Measurements from ENCODE around the gene RALGPS1.
A peak's percentile ranks its signal among the peaks of the same experiment; 100 is the strongest.

Gene RALGPS1

DNA sequence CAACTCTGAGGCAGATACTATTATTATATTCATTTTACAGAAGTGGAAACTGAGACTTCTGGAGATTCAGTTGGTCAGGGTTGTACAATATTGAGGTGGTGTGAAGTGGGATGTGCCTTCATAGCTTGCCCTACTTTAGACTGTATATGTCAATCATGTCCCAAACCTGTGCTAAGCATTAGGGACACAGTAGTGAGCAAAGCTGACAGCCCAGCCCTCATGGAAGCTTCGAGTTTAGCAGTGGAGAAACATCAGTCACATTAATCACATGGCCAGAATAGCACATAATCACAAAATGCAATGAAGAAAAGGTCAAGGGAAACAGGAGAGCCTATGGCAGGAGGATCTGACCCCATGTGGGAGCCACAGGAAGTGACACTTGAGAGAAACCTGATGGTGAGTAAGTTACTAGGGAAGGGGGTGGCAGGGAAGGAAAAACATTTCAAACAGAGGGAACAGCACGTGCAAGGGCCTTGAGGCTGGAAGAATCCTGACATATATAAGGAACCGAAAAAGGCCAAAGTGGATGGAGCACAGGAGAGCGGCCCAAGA is 20.5 kb upstream of the RALGPS1 start:
- Histone ChIP-seq H3K27ac (no peak overlapping the region), H3K4me3 (no peak overlapping the region)

DNA sequence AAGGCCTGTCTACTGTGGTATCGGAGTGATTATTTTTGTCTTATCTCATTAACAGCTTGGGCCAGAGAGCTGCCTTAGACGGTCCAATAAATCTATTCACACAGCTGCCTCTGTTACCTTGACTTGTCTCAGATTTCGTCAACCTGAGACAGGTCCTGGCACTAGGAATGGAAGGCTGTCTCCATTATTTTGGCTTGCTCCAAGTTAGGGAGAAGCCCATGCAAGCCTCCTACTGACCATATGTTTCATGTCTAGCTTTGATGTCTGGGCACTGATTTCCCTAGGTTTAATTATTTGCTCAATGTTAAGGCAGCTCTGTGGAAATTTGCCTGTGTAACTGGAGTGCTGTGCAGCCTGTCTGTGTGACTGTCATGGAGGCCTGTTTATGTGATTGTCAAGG is 12.4 kb upstream of the RALGPS1 start:
- no peak overlapping the region for H3K27ac ChIP-seq
- H3K4me3 ChIP-seq = no peak overlapping the region

DNA sequence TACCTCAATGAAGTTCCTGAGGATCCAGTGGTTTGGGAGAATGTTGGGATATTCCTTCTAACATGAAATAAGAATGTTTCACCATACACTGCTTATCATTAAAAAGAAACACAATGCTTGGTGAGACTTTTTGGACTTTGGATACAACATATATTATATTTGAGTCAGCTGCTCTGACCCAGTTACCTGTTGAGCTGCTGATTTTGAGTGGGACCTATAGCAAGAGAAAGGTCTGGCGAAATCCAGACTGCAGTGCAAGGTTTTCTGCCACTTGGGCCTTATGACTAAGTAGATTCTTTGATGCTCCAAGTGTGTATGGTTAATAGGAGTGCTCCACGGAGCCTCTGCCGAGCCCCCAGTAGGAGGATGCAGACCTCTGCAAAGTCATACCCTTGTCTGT is 10.0 kb upstream of the RALGPS1 start:
- Histone ChIP-seq H3K27ac (no peak overlapping the region), H3K4me3 (no peak overlapping the region)

DNA sequence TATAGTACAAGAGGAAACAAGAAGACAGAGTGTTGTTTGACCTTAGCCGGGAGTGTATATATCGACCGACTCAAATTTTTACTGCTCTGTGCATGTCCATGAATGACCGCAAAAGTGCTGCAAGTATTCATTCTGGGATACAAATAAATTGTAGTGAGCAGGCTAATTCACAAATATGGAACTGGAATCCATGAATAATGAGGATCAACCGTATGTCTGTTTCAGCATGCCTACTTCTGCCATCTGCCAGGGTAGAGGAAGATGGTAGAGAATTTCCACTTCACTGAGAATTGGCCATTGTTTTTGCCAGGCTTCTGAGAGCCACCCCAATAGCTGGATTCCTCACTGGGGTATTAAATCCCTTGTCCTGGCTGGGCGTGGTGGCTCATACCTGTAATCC is 8.5 kb upstream of the RALGPS1 start:
- no peak overlapping the region for H3K27ac ChIP-seq

DNA sequence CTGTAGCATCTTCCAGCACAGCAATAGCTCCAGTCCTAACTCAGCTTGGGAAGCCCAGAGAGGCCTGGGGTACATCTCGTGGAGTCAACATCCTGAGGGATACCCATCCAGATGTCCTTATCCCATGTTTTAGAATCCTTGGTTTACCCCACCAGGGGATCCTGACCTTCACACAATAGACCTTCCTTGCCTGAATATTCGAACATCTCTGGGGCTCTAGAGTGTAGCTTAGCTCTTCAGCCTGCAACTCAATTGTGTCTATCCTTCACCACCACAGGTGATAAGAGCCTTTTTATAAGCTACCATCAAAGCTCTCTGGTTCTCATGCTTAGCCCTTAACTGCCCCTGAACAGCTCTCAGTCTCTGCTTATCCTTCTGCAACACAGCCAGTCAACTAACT is 7.5 kb upstream of the RALGPS1 start:
- H3K27ac ChIP-seq = no peak overlapping the region
- H3K4me3 ChIP-seq = no peak overlapping the region

More for the DNA sequence above, 8.5 kb upstream of the RALGPS1 start:
- H3K4me3 ChIP-seq = no peak overlapping the region

DNA sequence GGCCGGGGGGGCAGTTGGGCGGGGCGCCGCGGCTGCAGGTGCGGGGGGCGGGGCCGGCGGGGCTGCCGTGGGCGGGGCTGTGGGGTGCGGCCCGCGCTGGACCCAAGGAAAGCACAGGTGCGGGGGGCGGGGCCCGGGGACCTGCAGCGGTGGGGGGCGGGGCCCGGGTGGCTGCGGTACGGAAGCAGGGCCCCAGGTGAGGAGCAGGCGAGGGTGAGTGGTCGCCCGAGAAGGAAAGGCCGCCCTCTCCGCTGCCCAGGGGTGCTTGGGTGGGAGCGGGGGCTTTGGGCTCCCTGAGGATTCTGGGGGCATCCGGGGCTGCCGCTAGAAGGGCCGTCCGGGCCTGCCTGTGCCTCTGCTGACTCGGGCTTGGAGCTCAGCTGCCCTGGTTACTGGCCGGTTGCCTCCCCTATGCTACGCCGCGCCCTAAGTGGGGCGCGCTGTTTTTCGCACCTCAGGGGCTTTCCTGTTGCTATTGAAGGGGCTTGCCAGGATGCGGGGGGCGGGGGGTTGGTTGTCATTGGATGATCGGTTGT is 767 bp downstream of the RALGPS1 start:
- peak overlapping the region; percentile 30 to 76 (median 55) for H3K4me3 ChIP-seq
- peak overlapping the region in 3 of 21 experiments; percentile 45 to 83 (median 61) for H3K27ac ChIP-seq

DNA sequence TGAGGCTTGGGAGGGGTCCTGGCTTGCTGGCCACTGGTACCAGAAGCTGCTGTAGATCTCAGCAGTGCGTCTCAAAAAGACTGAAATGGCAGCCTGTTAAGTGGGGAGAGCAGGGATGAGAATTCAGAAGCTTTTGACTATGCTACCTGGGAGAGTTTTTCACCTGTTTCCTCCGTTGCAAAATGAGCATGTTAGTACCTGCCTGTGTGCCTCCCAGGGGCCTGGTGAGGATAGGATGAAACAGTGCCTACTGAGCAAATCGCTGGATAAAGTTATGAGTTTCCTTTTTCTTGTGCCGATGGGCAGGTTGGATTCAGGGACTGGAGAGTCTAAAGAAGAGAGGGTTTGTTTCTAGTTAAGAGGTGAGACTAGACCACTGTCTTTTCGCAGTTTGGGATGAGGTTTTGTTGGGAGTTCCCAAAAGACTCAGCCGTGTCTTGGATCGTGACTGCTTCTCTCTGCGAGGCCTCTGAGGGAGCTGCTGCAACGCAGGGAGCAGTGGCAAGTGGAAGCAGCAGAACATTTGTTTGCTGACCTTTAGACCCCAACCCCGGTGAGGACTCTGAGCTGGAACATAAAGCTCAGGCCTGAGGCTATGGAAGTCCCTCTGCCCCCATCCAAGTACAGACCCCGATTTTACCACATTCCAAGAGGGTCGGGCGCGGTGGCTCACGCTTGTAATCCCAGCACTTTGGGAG is 1.4 kb downstream of the RALGPS1 start:
- Histone ChIP-seq H3K27ac (peak overlapping the region in 3 of 21 experiments; percentile 45 to 83 (median 61)), H3K4me3 (peak overlapping the region in 5 of 7 experiments; percentile 30 to 76 (median 58))

DNA sequence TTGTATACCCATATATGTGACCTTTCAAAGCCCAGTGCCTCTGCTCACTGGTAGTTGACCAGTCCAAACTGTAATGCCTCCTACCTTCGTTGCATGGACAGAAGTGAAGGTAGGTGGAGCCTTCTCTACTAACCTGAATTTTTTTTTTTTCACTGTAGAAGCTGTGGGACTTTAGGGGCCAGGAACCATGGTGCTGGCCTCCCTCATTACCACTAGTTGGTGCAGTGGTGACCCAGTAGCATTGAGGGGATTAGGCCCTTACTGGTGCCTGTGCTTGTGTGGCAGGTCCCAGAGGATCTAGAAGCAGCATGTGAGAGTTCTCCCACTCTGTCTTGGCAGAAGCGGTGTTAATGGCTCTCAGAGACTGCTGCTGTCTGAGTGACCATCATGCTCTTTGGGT is 2.3 kb downstream of the RALGPS1 start:
- no peak overlapping the region for H3K27ac ChIP-seq
- no peak overlapping the region for H3K4me3 ChIP-seq

DNA sequence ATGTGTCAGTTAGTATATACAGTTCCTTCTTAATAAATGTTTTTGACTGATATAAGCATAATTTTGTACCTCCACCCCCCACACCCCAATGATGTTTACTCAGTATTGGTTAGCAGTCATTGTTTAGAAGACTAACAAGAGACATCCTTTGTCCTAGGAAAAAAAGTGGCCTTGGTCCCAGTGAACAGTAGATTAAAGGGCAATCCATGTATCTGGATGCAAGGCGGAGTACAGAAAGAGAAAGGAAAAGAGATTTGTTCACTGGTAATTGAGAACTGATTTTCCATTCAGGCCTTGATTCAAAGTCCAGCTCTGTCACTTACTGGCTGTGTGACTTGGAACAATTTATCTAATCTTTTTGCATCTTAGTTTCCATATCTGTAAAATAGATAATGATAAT is 4.6 kb downstream of the RALGPS1 start:
- Histone ChIP-seq H3K4me3 (no peak overlapping the region), H3K27ac (no peak overlapping the region)

DNA sequence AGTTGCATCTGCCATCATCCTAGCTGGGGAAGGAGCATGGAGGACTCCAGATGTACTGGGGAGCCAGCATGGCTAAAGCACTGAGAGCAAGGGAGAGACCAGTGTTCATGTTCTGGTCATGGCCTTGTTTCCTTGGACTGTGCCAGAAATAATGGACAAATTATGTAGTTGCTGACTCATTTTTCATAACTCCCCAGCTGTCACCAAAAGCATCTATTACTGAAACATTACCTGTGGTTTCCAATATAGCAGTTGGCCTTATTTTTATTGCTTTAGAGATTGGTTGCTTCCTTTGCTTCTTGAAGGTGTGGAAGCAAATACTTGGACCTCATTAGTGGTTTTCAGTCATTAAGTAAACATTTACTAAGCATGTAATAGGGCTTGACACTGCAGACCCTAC is 11.3 kb downstream of the RALGPS1 start:
- no peak overlapping the region for H3K27ac ChIP-seq

DNA sequence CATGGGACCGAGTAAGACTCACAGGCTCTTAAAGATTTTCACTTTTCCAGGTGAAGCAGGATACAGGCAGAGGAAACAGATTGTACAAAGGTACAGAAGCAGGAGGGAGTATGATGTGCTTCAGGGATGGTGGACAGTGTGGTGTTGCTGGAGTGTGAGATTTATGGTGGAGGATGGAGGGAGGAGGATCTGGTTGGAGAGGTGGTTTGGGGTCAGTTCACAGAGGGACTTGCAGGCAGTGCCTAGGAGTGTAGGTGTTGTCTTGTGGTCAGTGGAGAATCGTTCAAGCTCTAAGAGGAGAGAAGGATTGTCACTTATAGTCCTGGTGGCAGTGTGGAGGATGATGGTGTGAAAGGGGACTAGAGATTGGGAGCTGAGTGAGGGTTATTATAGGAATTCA is 11.8 kb downstream of the RALGPS1 start:
- Histone ChIP-seq H3K27ac (no peak overlapping the region), H3K4me3 (no peak overlapping the region)

More for the DNA sequence above, 11.3 kb downstream of the RALGPS1 start:
- no peak overlapping the region for H3K4me3 ChIP-seq

DNA sequence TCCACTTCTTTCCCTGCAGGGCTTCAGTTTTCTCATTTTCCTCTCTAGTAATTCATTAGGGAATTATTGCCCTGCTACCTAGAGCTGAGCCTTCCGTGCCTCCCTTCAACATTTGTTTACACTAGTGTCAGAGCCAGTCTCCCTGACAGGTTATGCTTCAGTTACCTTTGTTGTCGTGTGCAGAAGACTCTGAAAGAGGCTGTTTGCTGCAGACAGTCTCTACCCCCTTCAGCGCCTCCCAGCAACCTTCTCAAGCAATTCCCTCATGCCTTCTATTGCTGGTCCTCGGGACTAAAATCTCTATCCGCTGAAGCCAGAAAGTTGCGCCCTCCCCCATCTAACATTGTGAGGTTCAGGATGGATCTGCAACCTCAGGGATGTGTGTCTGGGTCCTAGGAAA is 12.8 kb downstream of the RALGPS1 start:
- Histone ChIP-seq H3K4me3 (no peak overlapping the region), H3K27ac (no peak overlapping the region)

DNA sequence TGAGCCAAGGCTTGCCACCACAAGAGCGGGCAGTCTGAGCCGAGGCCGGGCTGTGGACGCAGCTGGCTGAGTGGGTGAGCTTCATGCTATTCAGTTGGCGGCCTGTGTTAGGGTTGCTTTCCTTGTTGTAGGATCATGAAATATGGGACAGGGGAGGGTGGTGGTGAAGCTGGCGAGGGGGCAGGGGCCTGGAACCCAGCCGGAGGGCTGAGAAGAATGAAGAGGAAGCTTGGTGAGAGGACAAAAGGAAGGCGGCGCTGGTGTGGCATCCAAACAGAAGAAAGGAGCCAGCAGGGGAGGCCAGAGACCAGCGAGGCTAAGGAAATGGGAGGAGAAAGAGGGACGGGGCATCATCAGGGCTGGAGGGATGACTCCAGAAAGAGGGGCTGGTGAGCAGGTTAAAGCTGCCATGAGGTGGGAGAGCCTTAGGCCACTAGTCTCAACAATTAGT is 18.3 kb downstream of the RALGPS1 start:
- no peak overlapping the region for H3K27ac ChIP-seq
- no peak overlapping the region for H3K4me3 ChIP-seq

DNA sequence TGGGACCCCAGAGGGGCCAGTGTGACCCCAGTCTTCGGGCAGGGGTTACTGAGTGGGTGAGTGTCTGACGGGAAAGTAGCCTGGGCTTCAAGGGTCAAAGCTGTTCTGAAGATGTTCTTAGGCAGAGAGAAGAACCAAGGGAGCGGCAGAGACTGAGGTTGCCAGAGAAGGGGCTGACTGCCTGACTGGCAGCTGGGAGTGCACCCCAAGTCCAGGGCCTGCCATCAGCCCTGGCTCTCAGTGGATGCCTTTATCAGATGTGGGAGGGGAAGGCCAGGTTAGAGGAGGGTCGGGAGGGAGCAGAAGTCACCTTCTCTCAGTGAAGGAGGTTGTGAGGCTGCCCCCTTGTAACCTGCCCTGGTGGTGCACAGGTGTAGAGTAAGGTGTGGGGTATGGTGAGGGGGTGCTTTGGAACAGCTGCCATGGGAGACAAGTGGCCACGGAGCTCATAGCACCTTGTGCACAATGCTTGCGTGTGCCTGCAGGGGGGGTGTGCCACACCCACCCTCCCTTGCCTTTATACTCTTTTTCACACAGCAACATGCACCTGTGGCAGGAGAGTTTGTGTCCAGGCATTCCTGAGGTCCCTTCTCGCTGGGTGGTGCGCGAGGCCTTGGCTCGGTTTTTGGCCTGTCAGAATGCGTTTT is 18.9 kb downstream of the RALGPS1 start:
- no peak overlapping the region for H3K4me3 ChIP-seq
- H3K27ac ChIP-seq = no peak overlapping the region

DNA sequence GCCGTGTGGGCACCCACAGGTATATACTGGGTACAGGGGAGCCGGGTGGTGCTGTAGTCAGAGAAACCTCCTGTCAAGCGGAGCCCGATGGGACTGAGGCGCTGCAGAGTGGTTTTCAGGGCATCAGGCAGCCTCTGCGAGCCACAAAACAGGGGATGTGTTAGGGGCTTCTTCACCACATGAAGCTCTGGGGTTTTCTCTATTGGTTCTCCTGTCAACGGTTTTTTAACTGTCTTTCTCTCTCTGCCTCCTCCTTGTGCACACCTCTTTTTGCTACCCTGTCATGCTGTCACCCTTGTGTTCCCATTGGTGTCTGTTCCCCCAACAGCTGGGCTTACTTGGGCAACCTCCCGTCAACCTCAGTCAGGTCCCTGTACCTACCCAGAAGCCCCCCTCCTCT is 19.9 kb downstream of the RALGPS1 start:
- no peak overlapping the region for H3K27ac ChIP-seq
- H3K4me3 ChIP-seq = no peak overlapping the region

DNA sequence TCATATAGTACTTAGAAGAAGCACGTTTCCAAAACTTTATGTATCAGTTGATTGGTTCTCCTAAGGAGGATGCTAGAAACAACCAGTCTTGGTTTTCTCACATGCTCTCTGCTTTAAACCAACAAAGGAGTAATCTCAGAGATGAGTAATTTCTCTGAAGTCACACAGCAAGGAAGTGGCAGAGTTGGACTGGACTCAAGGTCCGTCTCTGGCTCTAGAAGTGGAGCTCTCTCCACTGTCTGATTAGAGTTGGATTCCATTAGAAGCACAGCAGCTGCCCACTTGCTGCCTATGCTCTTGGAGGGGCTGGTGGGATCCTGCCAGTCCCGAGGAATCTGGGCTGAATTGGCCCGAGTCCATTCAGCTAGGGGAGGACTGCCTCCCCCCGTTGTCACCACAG is 21.0 kb downstream of the RALGPS1 start:
- Histone ChIP-seq H3K27ac (no peak overlapping the region), H3K4me3 (no peak overlapping the region)

DNA sequence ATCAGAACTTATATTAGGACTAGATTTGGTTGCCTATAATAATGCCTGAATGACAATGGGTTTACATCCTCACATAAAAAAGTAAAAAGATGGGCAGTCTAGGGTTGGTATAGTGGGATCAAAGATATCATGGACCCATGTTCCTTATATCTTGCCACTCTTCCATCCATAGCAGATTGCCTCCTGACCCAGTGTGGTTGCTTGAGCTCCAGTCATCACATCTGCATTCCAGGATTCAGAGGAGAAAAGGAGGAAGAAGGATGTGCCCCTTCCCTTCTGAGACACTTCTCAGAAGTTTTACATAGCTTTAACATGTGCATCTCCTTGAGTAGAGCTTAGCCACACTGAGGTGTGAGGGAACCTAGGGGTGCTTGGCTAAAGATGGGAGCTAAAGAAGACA is 22.9 kb downstream of the RALGPS1 start:
- no peak overlapping the region for H3K27ac ChIP-seq
- no peak overlapping the region for H3K4me3 ChIP-seq

DNA sequence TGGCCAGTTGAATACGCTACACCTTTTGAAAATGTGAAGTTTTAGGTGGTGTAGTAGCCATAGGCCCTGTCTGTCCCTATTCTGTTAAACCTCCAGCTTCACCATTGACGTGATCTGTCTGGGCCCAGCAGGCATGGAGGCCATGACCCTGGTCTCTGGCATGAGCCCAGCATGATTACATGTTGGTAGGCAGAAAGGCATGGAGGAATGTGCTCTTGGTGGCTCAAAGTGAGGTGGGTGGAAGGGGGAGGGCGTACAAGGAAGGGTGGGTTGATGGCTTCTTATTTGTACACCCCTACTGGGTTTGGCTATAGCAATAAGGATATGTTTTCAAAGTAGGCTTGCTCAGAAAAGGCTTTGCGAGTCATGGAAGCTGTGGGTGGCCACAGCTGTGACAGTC is 23.7 kb downstream of the RALGPS1 start:
- Histone ChIP-seq H3K4me3 (no peak overlapping the region), H3K27ac (no peak overlapping the region)

DNA sequence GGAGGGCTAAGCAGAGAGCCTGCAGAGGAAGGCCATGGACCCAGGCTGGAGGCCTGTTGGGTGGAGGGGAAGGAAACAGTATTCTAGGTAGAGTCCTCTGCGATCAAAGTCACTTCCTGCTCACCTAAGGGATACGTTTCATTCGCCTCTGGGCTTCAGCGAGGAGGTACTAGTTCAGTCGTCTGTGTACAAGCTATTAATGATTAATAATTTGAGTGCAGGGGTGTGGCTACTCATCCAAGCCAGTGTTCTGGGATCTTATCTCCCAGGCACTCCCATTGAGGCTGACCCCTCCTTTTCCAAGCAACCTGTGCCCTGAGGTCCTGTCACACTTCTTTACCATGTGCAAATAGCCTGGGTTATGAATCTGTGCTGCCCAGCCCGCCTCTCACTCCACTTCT is 25.2 kb downstream of the RALGPS1 start:
- H3K27ac ChIP-seq = no peak overlapping the region
- no peak overlapping the region for H3K4me3 ChIP-seq

DNA sequence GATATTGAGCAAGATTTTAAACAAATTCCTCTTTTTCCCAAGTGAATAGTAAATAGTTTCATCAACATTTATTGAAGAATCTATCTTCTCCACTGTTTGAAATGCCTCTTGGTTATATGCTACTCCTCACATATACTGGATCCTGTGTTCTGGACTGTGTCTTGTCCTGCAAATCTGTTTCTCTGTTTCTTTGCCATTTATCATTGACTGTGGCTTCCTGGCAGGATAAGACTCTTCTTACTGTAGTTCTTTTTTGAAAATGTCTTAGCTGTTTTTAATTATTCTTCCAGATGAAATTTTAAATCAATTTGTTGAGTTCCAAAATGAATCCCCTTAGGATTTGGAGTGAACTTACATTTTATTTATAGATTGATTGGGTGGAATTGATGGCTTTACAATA is 27.8 kb downstream of the RALGPS1 start:
- no peak overlapping the region for H3K4me3 ChIP-seq
- H3K27ac ChIP-seq = no peak overlapping the region

DNA sequence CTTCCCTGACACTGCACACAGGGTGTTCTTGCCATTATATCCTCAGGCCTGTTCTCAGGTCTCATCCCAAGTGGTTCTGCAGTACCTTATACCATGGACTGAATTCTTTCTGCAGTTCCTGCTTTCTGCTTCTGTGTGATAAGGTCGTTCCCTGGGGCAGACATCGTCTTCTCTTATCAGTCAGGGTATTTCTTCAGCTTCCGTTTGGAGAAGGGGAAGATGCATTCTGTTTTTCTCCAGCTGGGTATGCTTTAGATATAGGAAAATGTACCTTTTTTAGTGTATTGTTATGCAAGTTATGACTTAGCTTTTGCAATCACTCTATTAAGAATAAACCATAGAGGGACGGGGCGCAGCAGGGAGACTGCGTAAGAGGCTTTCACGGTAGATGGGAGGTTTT is 31.1 kb downstream of the RALGPS1 start:
- no peak overlapping the region for H3K27ac ChIP-seq
- H3K4me3 ChIP-seq = no peak overlapping the region
